ENCODE measurements around the gene CNKSR2. TPM values are rescaled to one million over a fixed set of nuclear protein-coding genes. Genes with fewer than 3 reads are reported as not detected.

Gene CNKSR2
- 0.88 and 1.4 TPM in 2 replicates for total RNA-seq

DNA sequence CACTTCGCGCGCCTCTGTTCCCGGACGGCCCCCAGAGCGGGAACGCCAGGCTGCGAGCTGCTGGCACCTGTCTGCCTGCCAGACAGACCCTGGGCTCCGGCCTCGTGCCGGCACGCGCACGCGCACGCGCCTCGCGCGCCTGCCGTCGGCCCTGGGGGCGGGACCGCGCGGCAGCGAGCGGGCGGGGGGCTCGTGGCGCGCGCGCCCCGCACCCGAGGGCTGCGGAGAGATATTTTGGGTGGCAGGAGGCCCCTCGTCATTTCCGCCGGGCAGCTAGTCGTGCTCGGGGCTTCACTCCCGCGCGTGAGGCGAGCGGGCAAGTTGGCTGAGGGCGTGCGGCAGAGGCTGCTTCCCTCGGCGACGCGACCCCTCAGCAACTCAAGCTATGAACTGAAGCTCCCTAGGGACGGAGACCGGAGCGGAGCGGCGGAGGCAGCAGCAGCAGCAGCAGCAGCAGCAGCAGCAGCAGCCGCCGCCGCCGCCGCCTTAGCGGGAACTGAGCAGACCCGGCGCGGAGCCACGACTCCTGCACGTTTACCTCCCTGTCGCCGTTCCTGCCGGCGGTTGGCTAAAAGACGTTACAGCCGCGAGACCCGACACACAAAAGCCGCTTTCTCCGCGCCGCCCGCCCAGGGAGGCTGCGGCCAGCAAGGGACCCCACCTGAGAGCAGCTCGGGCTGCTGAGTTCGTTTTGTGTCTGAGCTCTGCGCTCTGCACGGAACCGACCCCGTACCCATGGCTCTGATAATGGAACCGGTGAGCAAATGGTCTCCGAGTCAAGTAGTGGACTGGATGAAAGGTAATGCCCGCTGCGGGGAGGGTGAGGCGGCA is at the start of gene CNKSR2:
Gene CNKSR2 (plus strand): TSS at position 256 of the 831 bp plus-strand sequence. CDS start 480 bp downstream, at position 736.

DNA sequence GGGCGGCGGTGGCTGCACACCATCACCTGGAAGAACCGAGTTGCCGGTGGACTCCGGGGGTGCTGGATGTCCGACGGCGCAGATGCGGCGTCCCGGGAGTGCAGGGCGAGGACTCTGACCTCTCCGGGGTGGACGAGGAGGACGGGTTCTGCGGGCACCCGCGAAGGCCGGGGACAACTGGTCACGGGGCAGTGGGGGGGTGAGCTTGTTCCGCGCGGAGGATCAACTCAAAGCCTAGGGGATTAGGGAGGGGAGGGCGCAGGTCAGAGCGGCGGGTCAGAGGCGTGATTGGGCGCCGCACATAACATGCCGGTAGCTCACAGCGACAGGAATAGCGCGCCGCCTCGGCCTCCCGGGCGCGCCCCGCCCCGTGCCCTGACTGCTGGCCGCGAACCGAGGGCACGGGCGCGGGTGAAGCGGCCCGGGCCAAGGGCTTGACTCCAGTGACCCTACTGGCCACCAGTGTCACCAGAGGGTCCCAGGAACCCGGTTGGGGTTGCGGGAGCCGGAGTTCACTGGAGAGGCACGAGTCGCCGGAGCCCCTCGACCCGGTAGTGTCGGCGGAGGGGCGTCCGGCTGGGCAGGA is 284.0 kb downstream of the CNKSR2 start, which contains the start of gene KLHL34:
Gene KLHL34 (minus strand): TSS at position 179 of the 586 bp plus-strand sequence. CDS start 542 bp downstream, outside the sequence.

